DND-41 (cell line): ENCODE results near the gene CACNG8.

Experiments
- ATAC-seq: fragments of 200-7000 bp; cut with Tn5 transposase; 3 replicates; pipeline ENCODE4 v1.9.1; 2021; ENCODE audit warnings: low read depth; ENCODE audit not compliant: insufficient read depth
- DNase-seq: peaks from one replicate; pipeline ENCODE4 v3.0.0-alpha.2; 2020
- H2AFZ ChIP-seq: 2 replicates; pipeline ENCODE4 v1.6.0; 2012; ENCODE audit warnings: low read depth, low read length
- H3K27ac ChIP-seq: 2 replicates; pipeline ENCODE4 v1.5.1; 2012; ENCODE audit warnings: low read length, inconsistent platforms
- H3K27me3 ChIP-seq: fragments of 200-600 bp; sonication (generic); 2 replicates; pipeline ENCODE4 v1.6.0; 2012; ENCODE audit warnings: low read length, mild to moderate bottlenecking, inconsistent platforms; ENCODE audit not compliant: insufficient read depth, poor library complexity
- H3K36me3 ChIP-seq: 2 replicates; pipeline ENCODE4 v1.5.1; 2012; ENCODE audit warnings: low read length, inconsistent platforms; ENCODE audit not compliant: insufficient read depth
- H3K4me1 ChIP-seq: 2 replicates; pipeline ENCODE4 v1.5.1; 2012; ENCODE audit warnings: mild to moderate bottlenecking, low read length; ENCODE audit not compliant: insufficient read depth
- H3K4me2 ChIP-seq: 2 replicates; pipeline ENCODE4 v1.6.0; 2012; ENCODE audit warnings: mild to moderate bottlenecking, moderate library complexity, low read length, inconsistent platforms; ENCODE audit not compliant: insufficient read depth
- H3K4me3 ChIP-seq, 2 experiments: fragments of 200-600 bp in 1 of 2; shearing (Covaris generic) in 1 of 2; 2 replicates each; pipeline ENCODE4 v1.5.1; 2012 to 2016; ENCODE audit warnings: inconsistent platforms in 2 of 2, low read length in 2 of 2, mild to moderate bottlenecking in 2 of 2, low read depth in 1 of 2, moderate library complexity in 1 of 2
- H3K79me2 ChIP-seq: 2 replicates; pipeline ENCODE4 v1.6.0; 2012; ENCODE audit warnings: low read length, inconsistent platforms; ENCODE audit not compliant: insufficient read depth
- H3K9ac ChIP-seq: 2 replicates; pipeline ENCODE4 v1.6.0; 2012; ENCODE audit warnings: low read depth, mild to moderate bottlenecking, inconsistent platforms, low read length, moderate library complexity
- H3K9me3 ChIP-seq: 2 replicates; pipeline ENCODE4 v1.5.1; 2012; ENCODE audit warnings: low read length, moderate library complexity, mild to moderate bottlenecking, inconsistent platforms; ENCODE audit not compliant: insufficient read depth, severe bottlenecking
- H4K20me1 ChIP-seq: 2 replicates; pipeline ENCODE4 v1.6.0; 2012; ENCODE audit warnings: low read length; ENCODE audit not compliant: insufficient read depth
- EZH2 ChIP-seq: IDR thresholded peaks from 3 replicates; pipeline ENCODE4 v1.6.1; 2012; ENCODE audit warnings: borderline replicate concordance, low read depth, mild to moderate bottlenecking, moderate library complexity, low read length, inconsistent platforms; ENCODE audit not compliant: severe bottlenecking
- TF ChIP-seq, protein P1 (sequence below): IDR thresholded peaks from 2 replicates; pipeline ENCODE4 v1.5.1; 2012; ENCODE audit warnings: borderline replicate concordance, low read length, moderate library complexity, mild to moderate bottlenecking; ENCODE audit not compliant: poor library complexity, severe bottlenecking; ENCODE audit errors: extremely low read depth

The CACNG8 gene

DNA sequence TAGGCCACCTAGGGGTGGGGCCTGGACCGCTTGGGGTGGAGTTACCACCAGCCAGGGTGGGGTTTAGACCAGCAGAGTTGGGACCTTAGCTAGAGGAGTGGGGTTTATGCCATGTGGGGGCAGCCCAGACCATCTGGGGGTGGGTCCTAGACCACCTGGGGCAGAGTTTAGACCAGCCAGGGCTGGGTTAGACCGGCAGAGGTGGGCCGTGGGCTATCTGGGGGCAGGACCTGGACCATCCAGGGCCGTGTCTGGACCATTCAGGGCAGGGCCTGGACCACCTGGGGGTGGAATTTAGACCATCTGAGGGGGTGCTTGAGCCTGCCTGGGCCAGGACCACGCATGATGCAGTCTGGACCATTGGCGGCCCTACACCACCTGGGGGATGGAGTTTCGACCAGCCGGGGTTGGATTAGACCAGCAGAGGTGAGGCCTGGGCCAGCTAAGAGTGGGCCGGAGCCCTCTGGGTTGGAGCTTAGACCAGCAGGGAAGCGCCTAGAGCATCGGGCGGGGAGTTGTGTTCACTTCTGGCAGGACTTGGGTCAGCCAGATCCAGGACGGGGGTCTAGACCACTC lies 18.7 kb downstream of the CACNG8 start:
- no peak overlapping the region for H3K27ac ChIP-seq
- H3K9ac ChIP-seq: no peak overlapping the region
- H3K36me3 ChIP-seq: no peaks in the 10 kb centered on the region
- H3K4me1 ChIP-seq: no peaks in the 10 kb centered on the region
- DNase-seq (no peak), ATAC-seq (no peak)
- no peaks in the 10 kb centered on the region for H3K9me3 ChIP-seq
- no peaks in the 10 kb centered on the region for H3K27me3 ChIP-seq
- no peak for TF ChIP-seq EZH2
- TF ChIP-seq, protein P1, sequence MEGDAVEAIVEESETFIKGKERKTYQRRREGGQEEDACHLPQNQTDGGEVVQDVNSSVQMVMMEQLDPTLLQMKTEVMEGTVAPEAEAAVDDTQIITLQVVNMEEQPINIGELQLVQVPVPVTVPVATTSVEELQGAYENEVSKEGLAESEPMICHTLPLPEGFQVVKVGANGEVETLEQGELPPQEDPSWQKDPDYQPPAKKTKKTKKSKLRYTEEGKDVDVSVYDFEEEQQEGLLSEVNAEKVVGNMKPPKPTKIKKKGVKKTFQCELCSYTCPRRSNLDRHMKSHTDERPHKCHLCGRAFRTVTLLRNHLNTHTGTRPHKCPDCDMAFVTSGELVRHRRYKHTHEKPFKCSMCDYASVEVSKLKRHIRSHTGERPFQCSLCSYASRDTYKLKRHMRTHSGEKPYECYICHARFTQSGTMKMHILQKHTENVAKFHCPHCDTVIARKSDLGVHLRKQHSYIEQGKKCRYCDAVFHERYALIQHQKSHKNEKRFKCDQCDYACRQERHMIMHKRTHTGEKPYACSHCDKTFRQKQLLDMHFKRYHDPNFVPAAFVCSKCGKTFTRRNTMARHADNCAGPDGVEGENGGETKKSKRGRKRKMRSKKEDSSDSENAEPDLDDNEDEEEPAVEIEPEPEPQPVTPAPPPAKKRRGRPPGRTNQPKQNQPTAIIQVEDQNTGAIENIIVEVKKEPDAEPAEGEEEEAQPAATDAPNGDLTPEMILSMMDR: no peak
- H3K79me2 ChIP-seq: no peaks in the 10 kb centered on the region
- H4K20me1 ChIP-seq: no peaks in the 10 kb centered on the region
- no peak overlapping the region for H3K4me2 ChIP-seq
- H2AFZ ChIP-seq: no peak overlapping the region
- no peak overlapping the region for H3K4me3 ChIP-seq

DNA sequence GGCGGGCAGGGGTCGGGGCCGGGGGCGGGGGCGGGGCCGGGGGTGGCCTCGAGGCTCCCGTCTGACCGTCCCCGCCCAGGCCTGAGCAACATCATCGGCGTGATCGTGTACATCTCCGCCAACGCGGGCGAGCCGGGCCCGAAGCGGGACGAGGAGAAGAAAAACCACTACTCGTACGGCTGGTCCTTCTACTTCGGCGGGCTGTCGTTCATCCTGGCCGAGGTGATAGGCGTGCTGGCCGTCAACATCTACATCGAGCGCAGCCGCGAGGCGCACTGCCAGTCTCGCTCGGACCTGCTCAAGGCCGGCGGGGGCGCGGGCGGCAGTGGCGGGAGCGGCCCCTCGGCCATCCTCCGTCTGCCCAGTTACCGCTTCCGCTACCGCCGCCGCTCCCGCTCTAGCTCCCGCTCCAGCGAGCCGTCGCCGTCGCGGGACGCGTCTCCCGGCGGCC lies 19.3 kb downstream of the CACNG8 start:
- no peak overlapping the region for H3K9ac ChIP-seq
- H3K79me2 ChIP-seq: no peaks in the 10 kb centered on the region
- no peaks in the 10 kb centered on the region for H4K20me1 ChIP-seq
- no peaks in the 10 kb centered on the region for H3K36me3 ChIP-seq
- H3K27ac ChIP-seq: no peak overlapping the region
- H3K27me3 ChIP-seq: no peaks in the 10 kb centered on the region
- TF ChIP-seq EZH2: no peak
- TF ChIP-seq, protein P1: no peak
- H3K4me3 ChIP-seq: no peak overlapping the region
- H2AFZ ChIP-seq: no peak overlapping the region
- no peaks in the 10 kb centered on the region for H3K9me3 ChIP-seq
- no peaks in the 10 kb centered on the region for H3K4me1 ChIP-seq
- ATAC-seq (no peak), DNase-seq (no peak)
- H3K4me2 ChIP-seq: no peak overlapping the region

DNA sequence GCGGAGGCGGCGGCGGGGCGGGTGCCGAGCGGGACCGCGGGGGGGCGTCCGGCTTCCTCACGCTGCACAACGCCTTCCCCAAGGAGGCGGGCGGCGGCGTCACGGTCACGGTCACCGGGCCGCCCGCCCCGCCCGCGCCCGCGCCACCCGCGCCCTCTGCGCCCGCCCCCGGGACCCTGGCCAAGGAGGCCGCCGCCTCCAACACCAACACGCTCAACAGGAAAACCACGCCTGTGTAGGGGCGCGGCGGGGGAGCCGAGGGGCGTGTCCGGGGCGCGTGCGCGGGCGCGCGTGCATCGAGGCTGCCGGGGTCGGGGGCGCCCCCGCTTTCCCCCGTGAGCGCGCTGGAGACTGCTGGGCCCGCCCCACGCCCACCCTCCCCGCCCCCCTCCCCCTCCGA lies 19.9 kb downstream of the CACNG8 start:
- H4K20me1 ChIP-seq: no peaks in the 10 kb centered on the region
- no peaks in the 10 kb centered on the region for H3K27me3 ChIP-seq
- no peak overlapping the region for H3K9ac ChIP-seq
- no peak for ATAC-seq
- no peak for DNase-seq
- H3K27ac ChIP-seq: no peak overlapping the region
- TF ChIP-seq, protein P1: no peak
- no peak for TF ChIP-seq EZH2
- H3K9me3 ChIP-seq: no peaks in the 10 kb centered on the region
- H3K4me3 ChIP-seq: no peak overlapping the region
- H3K79me2 ChIP-seq: no peaks in the 10 kb centered on the region
- H3K4me1 ChIP-seq: no peaks in the 10 kb centered on the region
- H2AFZ ChIP-seq: no peak overlapping the region
- no peak overlapping the region for H3K4me2 ChIP-seq
- H3K36me3 ChIP-seq: no peaks in the 10 kb centered on the region
